PC-9 (cell line): Measurements from ENCODE around the gene MMP11. TPM values are rescaled to one million over a fixed set of nuclear protein-coding genes. Genes with fewer than 3 reads are reported as not detected.

ENCODE experiments used
- BruUV-seq: library from RNA; stranded (reverse); fragments of 400-500 nt; replicated peaks from 2 replicates; lab custom pipeline; 2021; lab: Mats Ljungman, UMichigan
- CTCF ChIA-PET: fragments of 300-600 bp; sonication (Branson Sonifier 250); formaldehyde crosslinking; loops from one replicate; lab custom pipeline; 2022; ENCODE audit warnings: antibody characterized with exemption; lab: Charles Lee
- POLR2A ChIA-PET: fragments of 300-600 bp; sonication (Branson Sonifier 250); formaldehyde crosslinking; loops from one replicate; lab custom pipeline; 2022; ENCODE audit warnings: antibody characterized with exemption; ENCODE audit not compliant: unreplicated experiment; lab: Charles Lee
- DNase-seq, 2 experiments: peaks; one replicate each; pipeline versions ENCODE4 v3.0.0 to v3.0.0-alpha.2; 2015 to 2022; ENCODE audit warnings: mixed read lengths in 1 of 2
- H2AFZ ChIP-seq: fragments of 200-600 bp; sonication (generic); 2 replicates; pipeline ENCODE4 v1.8.1; 2017; ENCODE audit warnings: antibody characterized with exemption
- H3F3A ChIP-seq: fragments of 200-600 bp; sonication (generic); 2 replicates; pipeline ENCODE4 v1.8.1; 2017; ENCODE audit warnings: antibody characterized with exemption, mild to moderate bottlenecking, low read depth; ENCODE audit not compliant: insufficient read depth
- H3K27ac ChIP-seq: fragments of 200-600 bp; sonication (generic); 2 replicates; pipeline ENCODE4 v1.6.1; 2016; ENCODE audit warnings: mixed run types
- H3K27me3 ChIP-seq: fragments of 200-600 bp; sonication (generic); 2 replicates; pipeline ENCODE4 v1.6.1; 2016; ENCODE audit warnings: low read depth, mixed run types; ENCODE audit not compliant: insufficient read depth
- H3K36me3 ChIP-seq: fragments of 200-600 bp; sonication (generic); 2 replicates; pipeline ENCODE4 v1.6.1; 2016; ENCODE audit warnings: low read depth, mixed run types
- H3K4me1 ChIP-seq: fragments of 200-600 bp; sonication (generic); replicated peaks from 2 replicates; pipeline ENCODE4 v1.6.1; 2016; ENCODE audit warnings: mixed run types; ENCODE audit not compliant: insufficient read depth
- H3K4me2 ChIP-seq: fragments of 200-600 bp; sonication (generic); 2 replicates; pipeline ENCODE4 v1.6.1; 2017; ENCODE audit warnings: mixed run types
- H3K4me3 ChIP-seq: fragments of 200-600 bp; sonication (generic); 2 replicates; pipeline ENCODE4 v1.6.1; 2016; ENCODE audit warnings: mixed run types
- H3K79me2 ChIP-seq: fragments of 200-600 bp; sonication (generic); 2 replicates; pipeline ENCODE4 v1.6.1; 2017; ENCODE audit warnings: low read depth, mixed run types
- H3K9me2 ChIP-seq: fragments of 200-600 bp; sonication (generic); 2 replicates; pipeline ENCODE4 v1.8.1; 2017; ENCODE audit warnings: mild to moderate bottlenecking; ENCODE audit not compliant: insufficient read depth
- H3K9me3 ChIP-seq: fragments of 200-600 bp; sonication (generic); 2 replicates; pipeline ENCODE4 v1.8.1; 2016; ENCODE audit warnings: low read depth; ENCODE audit not compliant: insufficient read depth
- H4K20me1 ChIP-seq: fragments of 200-600 bp; sonication (generic); 2 replicates; pipeline ENCODE4 v1.8.1; 2017; ENCODE audit not compliant: insufficient read depth
- EZH2 ChIP-seq: fragments of 200-600 bp; sonication (generic); IDR thresholded peaks from 2 replicates; pipeline ENCODE4 v1.8.0; 2017; ENCODE audit warnings: antibody characterized with exemption, low read depth
- intact Hi-C: fragments of 100-400 bp; cut with micrococcal nuclease; formaldehyde crosslinking; loops from one replicate; pipeline ENCODE4 v1.10.0; 2022; ENCODE audit not compliant: unreplicated experiment
- total RNA-seq: library from RNA; stranded (reverse); gene quantifications from 2 replicates; pipeline ENCODE4 v1.2.3, GENCODE V29; 2021
- TF ChIP-seq, protein P1 (sequence below): fragments of 200-600 bp; sonication (generic); conservative IDR thresholded peaks from 2 replicates; pipeline ENCODE4 v1.6.1; 2017; ENCODE audit warnings: mixed run types, antibody characterized with exemption, mild to moderate bottlenecking, moderate library complexity

Gene MMP11
- total RNA-seq, 1 experiment from 2014 or later, result 2.4 TPM

DNA sequence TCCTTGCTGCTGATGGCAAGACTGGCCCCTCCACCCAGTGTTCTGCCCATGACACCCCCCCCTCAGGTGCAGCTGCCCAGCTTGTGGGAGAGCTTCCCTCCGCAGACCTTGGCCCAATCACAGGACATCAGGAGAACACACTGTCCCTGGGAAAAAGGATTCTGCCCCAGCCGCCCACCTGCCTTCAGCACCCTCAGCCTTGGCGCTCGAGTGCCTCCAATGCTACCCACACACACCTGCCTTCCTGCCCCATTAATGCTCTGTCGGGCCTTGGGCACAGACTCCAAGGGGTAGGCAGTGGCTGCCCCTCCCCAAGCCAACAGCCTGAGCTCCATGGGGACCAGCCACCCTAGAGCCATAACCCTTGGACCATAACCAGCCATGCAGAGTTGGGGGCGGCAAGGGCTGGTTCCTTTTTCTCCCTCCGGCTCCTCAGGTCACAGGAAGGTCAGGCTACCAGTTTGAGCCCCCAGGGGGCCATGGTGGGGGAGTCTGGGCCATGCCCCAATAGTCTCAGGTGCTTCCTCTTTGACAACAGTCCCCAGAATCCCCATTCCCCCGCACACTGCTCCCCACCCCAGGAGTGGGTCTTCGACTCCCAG lies 20.5 kb upstream of the MMP11 start:
- no TSS peak for BruUV-seq
- intact Hi-C loops, result no loop called here
- H3K27me3 ChIP-seq, result no peaks in the 10 kb centered on the region
- DNase-seq, result no peak
- no peaks in the 10 kb centered on the region for H3K36me3 ChIP-seq
- H3K79me2 ChIP-seq, result 0 out of 2 replicates have a peak, but pooled peaks cover 4% of the 10 kb centered on the region
- peak overlapping the region; percentile 97; the same call in 1 of the 2 replicates for H3K4me3 ChIP-seq
- no peak overlapping the region for H3K27ac ChIP-seq
- POLR2A ChIA-PET, result interaction anchor here (0.6 kb wide), 1 partner anchor 28 kb away, joined by 3 read pairs; no protein-coding TSS in a partner anchor
- no peak overlapping the region; the same call in 1 of the 2 replicates for H2AFZ ChIP-seq
- CTCF ChIA-PET, result no interaction called here
- peak overlapping the region; percentile 81; the same call in 1 of the 2 replicates for H3K4me2 ChIP-seq
- H3F3A ChIP-seq, result peaks cover 24% of the 10 kb centered on the region; the same call in 1 of the 2 replicates
- no peak for TF ChIP-seq EZH2
- TF ChIP-seq, protein P1, sequence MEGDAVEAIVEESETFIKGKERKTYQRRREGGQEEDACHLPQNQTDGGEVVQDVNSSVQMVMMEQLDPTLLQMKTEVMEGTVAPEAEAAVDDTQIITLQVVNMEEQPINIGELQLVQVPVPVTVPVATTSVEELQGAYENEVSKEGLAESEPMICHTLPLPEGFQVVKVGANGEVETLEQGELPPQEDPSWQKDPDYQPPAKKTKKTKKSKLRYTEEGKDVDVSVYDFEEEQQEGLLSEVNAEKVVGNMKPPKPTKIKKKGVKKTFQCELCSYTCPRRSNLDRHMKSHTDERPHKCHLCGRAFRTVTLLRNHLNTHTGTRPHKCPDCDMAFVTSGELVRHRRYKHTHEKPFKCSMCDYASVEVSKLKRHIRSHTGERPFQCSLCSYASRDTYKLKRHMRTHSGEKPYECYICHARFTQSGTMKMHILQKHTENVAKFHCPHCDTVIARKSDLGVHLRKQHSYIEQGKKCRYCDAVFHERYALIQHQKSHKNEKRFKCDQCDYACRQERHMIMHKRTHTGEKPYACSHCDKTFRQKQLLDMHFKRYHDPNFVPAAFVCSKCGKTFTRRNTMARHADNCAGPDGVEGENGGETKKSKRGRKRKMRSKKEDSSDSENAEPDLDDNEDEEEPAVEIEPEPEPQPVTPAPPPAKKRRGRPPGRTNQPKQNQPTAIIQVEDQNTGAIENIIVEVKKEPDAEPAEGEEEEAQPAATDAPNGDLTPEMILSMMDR, result no peak
- no peaks in the 10 kb centered on the region for H3K9me2 ChIP-seq
- peaks cover 13% of the 10 kb centered on the region for H3K4me1 ChIP-seq
- H3K9me3 ChIP-seq, result no peaks in the 10 kb centered on the region
- H4K20me1 ChIP-seq, result no peaks in the 10 kb centered on the region

DNA sequence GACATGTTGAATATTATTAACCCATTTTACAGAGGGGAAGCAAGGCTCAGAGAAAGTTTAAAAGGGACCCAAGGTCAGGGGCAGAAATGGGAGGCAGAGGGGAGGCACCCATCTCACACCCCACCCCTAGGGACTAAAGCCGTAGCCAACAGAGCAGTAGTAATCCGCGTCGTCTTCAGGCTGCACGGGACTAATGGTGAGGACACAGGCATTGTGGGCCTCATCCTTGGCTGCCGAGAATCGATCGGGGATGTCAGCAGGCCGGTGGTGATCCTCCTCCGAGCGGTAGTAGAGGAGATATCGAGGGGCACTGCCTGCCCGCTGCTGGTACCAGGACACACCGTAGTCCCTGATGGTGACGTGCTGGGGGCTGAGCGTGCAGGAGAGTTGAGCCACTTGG lies 19.9 kb upstream of the MMP11 start:
- TF ChIP-seq, protein P1, result no peak
- TF ChIP-seq EZH2, result no peak
- H4K20me1 ChIP-seq, result no peaks in the 10 kb centered on the region
- DNase-seq, result no peak
- POLR2A ChIA-PET, result interaction anchor here (0.6 to 0.7 kb wide), 2 partner anchors 29 to 42 kb away, joined by 3 read pairs; no protein-coding TSS in a partner anchor
- no peak overlapping the region for H3K4me3 ChIP-seq
- H3K4me2 ChIP-seq, result no peak overlapping the region
- H3K9me3 ChIP-seq, result no peaks in the 10 kb centered on the region
- no peaks in the 10 kb centered on the region for H3K36me3 ChIP-seq
- intact Hi-C loops, result no loop called here
- CTCF ChIA-PET, result no interaction called here
- no peaks in the 10 kb centered on the region for H3K27me3 ChIP-seq
- peaks cover 24% of the 10 kb centered on the region; the same call in 1 of the 2 replicates for H3F3A ChIP-seq
- no TSS peak for BruUV-seq
- no peaks in the 10 kb centered on the region for H3K9me2 ChIP-seq
- H3K79me2 ChIP-seq, result 0 out of 2 replicates have a peak, but pooled peaks cover 4% of the 10 kb centered on the region
- H3K27ac ChIP-seq, result no peak overlapping the region
- H2AFZ ChIP-seq, result no peak overlapping the region
- H3K4me1 ChIP-seq, result peaks cover 13% of the 10 kb centered on the region

DNA sequence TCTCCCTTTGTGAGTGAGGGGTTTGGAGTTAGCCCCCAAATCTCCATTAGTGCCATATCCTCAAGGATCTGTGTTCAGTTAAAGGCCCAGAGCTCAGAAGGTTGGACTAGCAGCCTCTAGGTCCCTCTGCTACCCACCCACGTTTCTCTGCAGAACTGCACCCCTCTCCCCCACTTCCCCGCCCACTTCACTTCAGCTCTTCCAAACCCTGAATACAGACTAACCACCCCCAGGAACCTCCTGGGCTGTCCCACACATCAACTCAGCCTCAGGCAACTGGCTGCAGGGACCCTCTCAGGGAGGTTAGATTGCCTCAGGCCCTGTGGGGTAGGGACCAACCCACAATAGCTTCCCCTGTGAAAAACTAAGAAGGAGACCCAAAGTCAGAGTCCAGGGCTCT lies 19.3 kb upstream of the MMP11 start:
- intact Hi-C loops, result no loop called here
- CTCF ChIA-PET, result no interaction called here
- no peaks in the 10 kb centered on the region for H4K20me1 ChIP-seq

More for the DNA sequence above, 19.3 kb upstream of the MMP11 start:
- no peaks in the 10 kb centered on the region for H3K27me3 ChIP-seq
- peaks cover 13% of the 10 kb centered on the region for H3K4me1 ChIP-seq
- no TSS peak for BruUV-seq
- no peak overlapping the region for H3K4me2 ChIP-seq
- no peak for DNase-seq
- no peak overlapping the region for H2AFZ ChIP-seq
- no peak overlapping the region for H3K4me3 ChIP-seq
- H3F3A ChIP-seq, result peaks cover 24% of the 10 kb centered on the region; the same call in 1 of the 2 replicates
- TF ChIP-seq, protein P1, result no peak
- TF ChIP-seq EZH2, result no peak
- H3K9me2 ChIP-seq, result no peaks in the 10 kb centered on the region
- no peak overlapping the region for H3K27ac ChIP-seq
- no peaks in the 10 kb centered on the region for H3K36me3 ChIP-seq
- POLR2A ChIA-PET, result interaction anchor here (0.7 kb wide), 1 partner anchor 43 kb away, joined by 3 read pairs; no protein-coding TSS in a partner anchor
- H3K9me3 ChIP-seq, result no peaks in the 10 kb centered on the region
- H3K79me2 ChIP-seq, result 0 out of 2 replicates have a peak, but pooled peaks cover 4% of the 10 kb centered on the region
